Hepatocyte (in vitro differentiated cells): ENCODE measurements around the gene SIGLEC9.

Experiments used
- EZH2 ChIP-seq: fragments of 200-600 bp; sonication (generic); IDR thresholded peaks from 2 replicates; pipeline ENCODE4 v1.6.1; 2016; ENCODE audit warnings: antibody characterized with exemption, mild to moderate bottlenecking, borderline replicate concordance
- EZH2phosphoT487 ChIP-seq: fragments of 200-600 bp; sonication (generic); IDR thresholded peaks from one replicate; pipeline ENCODE4 v1.6.1; 2018; ENCODE audit warnings: antibody characterized with exemption, mild to moderate bottlenecking, low read depth, moderate library complexity; ENCODE audit not compliant: unreplicated experiment, severe bottlenecking
- TF ChIP-seq, protein P1 (sequence below): fragments of 200-600 bp; sonication (generic); IDR thresholded peaks from 2 replicates; pipeline ENCODE4 v1.5.1; 2016; ENCODE audit warnings: antibody characterized with exemption, mild to moderate bottlenecking; ENCODE audit not compliant: poor library complexity

DNA sequence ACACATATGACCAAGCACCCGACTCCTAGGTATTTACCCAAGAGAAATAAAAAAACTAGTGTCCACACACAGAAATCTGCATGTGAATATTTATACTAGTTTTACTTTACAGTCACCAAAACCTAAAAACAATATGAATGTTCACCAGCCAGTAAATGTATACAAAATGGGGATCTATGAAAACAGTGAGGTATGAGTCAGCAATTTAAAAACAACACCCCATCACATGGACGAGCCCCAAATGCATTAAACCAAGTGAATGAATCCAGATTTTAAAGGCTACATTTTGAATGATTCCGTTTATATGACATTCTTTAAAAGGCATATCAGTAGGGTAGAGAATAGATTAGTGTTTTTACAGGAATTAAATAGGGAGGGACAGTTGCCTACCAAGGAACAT is 39.5 kb downstream of the SIGLEC9 start:
- no peak for TF ChIP-seq EZH2
- TF ChIP-seq, protein P1, sequence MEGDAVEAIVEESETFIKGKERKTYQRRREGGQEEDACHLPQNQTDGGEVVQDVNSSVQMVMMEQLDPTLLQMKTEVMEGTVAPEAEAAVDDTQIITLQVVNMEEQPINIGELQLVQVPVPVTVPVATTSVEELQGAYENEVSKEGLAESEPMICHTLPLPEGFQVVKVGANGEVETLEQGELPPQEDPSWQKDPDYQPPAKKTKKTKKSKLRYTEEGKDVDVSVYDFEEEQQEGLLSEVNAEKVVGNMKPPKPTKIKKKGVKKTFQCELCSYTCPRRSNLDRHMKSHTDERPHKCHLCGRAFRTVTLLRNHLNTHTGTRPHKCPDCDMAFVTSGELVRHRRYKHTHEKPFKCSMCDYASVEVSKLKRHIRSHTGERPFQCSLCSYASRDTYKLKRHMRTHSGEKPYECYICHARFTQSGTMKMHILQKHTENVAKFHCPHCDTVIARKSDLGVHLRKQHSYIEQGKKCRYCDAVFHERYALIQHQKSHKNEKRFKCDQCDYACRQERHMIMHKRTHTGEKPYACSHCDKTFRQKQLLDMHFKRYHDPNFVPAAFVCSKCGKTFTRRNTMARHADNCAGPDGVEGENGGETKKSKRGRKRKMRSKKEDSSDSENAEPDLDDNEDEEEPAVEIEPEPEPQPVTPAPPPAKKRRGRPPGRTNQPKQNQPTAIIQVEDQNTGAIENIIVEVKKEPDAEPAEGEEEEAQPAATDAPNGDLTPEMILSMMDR: no peak
- TF ChIP-seq EZH2phosphoT487: no peak
